ENCODE data around the gene TAAR8.
"Not testable (repeated sequence)": the region's sequence is repeated elsewhere in the genome, so short reads cannot be mapped to it uniquely, and the experiment has no call there.

TAAR8 gene

GRCh38 chr6:132598473-132598872, 46.0 kb downstream of the TAAR8 start:
- TF ChIP-seq ZFX (IDR thresholded peaks at IDR 0.05; ENCODE audit: borderline replicate concordance) (no peak), CTCF (IDR thresholded peaks at IDR 0.05) (peak; percentile 74)
- no peak overlapping the region for H3K27ac ChIP-seq

GRCh38 chr6:132600900-132601299, 48.4 kb downstream of the TAAR8 start:
- H3K27ac ChIP-seq = not testable (repeated sequence)

Measured in 22Rv1 (cell line).